GM21423 (cell line): ENCODE results near the gene MPPED2.

ENCODE experiments used
- ATAC-seq: cut with Tn5 transposase; IDR thresholded peaks from one replicate; pipeline ENCODE4 v1.9.1; 2021; ENCODE audit warnings: mild to moderate bottlenecking, moderate library complexity; ENCODE audit not compliant: unreplicated experiment

Gene MPPED2

DNA sequence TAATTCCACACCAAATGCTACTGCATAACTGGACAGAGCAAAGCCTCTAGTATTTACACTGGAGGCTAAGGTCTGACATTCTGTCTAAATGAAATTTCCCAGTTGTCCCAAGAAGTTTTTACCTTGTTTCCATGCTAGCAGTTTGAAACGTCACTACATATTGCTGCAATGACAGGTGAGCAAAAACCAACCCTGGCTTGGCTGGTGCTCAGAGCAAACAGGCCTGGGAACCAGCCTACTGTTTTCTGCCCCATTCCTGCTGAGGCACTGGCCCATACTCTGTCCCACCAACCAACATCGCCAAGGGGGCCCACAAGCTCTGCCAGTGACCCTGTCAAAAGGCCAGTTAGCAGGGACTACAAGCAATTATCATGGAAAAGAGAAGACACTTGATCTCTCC is 131.1 kb downstream of the MPPED2 start:
- ATAC-seq: no peak

DNA sequence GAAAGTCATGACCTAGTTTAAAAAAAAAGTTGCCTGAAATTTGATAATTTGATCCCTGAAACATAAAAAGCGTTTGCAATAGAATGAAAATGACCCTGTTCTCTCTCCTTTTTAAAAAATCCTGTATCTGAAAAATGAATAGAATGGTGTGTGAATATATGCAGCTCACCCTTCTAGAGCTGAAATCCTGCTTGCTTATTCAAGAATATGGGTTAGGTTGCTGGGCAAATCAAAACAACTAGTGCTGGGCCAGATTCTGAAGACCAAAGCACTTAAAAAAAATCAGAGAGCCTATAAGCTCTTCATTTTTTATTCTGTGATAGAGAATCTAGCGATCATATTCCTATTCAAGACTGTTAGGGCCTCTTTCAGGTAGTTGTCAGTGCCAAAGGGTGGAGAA is 131.6 kb downstream of the MPPED2 start:
- no peak for ATAC-seq

DNA sequence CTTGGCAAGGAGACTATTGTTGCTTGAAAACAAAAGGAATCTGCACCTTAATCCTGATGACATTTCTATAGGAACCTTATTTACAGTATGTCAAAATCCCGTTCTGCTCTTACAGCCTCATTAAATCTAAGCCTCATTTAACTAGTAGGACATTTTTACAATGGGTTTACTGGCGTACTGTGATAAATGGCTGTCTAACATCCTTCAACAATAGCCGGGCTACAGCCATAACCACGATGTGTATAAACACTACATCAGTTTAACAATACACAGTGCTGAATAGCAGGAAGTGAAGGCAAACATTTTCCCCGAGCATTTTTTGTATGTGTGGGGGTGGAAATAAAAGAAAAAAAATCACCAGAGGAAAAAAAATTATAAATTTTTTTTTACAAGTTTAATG is 132.0 kb downstream of the MPPED2 start:
- ATAC-seq: no peak

DNA sequence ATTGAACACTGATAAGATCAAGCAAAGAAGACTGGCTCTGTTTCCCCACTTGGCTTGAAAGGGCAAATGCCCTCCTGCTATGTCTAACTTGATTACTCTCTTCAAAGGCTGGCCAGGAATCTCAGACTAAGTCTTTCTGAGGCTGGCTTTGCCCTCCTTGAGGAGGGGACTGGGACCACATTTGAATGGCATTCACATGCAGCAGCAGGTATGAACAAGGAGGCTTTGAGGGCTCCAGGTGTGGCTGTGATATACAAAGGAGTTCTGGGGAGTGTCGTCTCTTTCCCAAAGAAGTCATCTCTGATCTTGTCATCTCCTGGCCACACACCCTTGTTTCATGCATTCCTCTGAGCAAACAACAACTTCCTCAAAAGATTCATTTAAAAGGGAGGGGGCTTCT is 132.4 kb downstream of the MPPED2 start:
- ATAC-seq: no peak

- no peak for ATAC-seq
These were observed 133.3 kb downstream of the MPPED2 start for GRCh38 chr11:30452842-30453241.

DNA sequence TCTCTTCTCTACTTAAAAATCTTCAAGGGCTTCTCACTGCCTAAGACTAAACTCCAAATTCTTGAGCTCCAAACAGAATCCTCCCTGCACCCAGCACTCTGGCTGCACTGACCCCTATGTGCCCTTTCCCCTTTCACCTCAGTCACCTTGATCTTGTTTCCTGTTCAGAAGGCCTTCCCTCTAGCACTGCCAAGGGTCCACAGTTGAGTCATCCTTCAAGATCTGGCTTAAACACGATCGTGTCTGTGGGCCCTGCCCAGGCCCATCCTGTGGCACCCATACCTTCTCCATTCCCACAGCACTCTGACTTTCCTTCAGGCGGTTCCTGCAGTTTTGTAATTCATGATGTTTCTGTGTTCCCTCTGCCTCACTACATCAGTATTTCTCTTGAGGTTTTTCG is 134.0 kb downstream of the MPPED2 start:
- no peak for ATAC-seq

DNA sequence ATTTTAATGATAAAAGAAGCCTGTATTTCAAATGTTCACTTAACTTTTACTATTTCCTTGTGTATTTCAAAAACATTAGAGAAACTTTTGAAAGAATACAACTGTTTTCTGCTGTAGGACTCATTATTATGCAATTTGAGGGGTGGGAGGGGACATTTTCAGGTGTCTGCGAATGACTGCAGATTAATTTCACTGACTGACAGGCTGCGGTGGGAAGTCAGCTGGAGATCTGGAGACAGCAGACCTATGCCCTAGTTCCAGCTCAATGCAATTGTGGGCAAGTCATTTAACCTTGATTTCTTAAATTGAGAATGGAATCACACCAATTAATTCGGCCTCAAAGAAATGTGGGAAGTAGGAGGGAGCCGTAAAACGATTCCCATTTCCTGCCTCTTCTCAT is 134.5 kb downstream of the MPPED2 start:
- no peak for ATAC-seq

GRCh38 chr11:30451167-30451566 is 135.0 kb downstream of the MPPED2 start:
- no peak for ATAC-seq

DNA sequence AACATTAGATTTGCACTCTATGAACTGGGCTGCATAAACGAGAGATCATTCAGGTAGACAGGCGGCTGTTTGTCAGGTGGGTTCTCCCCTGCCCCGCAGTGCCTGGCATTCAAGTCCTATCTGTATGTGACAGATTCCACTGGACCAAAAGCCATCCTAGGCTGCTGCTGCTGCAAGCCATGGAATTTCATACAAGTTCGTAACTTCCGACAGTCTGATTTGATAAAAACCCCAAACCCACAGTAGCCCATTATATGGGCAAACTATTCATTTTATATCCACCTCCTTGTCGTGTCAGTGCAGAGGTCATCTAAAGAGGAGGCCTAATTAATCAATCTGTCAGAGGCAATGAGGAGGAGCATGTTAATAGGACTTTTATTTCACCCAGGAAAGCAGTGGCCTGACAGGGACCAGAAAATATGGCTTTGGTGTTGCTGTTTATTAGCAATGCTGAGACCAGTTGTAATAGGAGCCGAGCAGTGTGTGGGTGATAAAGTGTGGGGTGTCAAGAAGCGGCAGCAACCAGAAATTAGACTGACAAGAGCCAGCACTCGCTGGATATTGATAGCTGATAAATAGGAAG is 139.0 kb downstream of the MPPED2 start:
- no peak for ATAC-seq

GRCh38 chr11:30446520-30446919 is 139.6 kb downstream of the MPPED2 start:
- ATAC-seq: no peak

DNA sequence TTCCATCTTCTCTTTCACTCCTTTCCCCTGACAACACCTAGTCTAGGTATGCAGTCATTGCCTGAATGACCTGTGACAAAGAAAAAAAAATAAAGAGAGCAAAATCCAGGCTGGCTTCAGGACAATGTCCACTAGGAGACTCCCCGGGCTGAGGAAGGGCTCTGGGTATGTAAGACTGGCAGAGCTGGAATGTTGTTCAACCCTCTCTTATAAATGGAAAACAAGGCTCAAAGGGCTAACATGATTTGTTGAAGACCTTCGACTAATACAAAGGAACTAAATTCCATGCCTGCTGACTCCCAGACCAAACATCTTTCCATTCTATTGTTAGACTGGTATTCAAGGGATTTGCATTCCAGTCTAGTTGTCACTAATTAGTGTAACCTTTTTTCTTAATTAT is 141.1 kb downstream of the MPPED2 start:
- no peak for ATAC-seq

- ATAC-seq: no peak
These were observed 145.6 kb downstream of the MPPED2 start for GRCh38 chr11:30440510-30440909.

DNA sequence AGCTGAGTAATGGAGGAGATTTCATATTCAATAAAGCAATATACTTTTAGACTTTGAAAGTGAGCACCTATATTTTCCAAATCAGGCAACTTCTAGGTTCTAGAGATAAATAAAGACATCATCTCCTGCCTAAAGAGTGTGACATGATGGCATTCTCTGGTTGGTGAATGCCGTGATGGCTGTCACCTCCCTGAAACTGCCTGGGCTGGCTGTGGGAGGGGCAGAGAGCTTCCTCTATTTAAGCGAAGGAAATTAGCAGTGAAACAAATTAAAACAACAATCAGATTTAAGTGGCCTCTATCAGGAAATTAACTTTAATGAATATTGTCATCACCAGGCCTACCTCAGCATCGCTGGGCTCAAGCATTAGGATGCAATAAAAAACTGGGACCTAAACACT is 149.4 kb downstream of the MPPED2 start:
- no peak for ATAC-seq

GRCh38 chr11:30435488-30435887 is 150.7 kb downstream of the MPPED2 start:
- ATAC-seq: no peak

GRCh38 chr11:30434901-30435300 is 151.3 kb downstream of the MPPED2 start:
- ATAC-seq: no peak

DNA sequence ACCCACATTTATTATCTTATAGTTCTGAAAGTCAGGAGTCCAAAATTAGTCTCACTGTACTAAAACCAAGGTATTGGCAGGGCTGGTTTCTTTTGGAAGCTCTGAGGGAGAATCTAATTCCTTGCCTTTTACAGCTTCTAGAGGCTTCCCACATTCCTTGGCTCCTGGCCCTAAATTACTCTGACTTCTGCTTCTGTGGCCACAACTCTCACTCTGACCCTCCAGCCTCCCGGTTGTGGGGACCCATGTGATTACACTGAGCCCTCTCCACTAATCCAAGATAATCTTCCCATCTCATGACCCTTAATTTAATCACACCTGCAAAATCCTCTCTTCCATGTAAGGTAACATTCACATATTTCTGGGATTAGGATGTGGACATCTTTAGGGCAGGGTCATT is 152.3 kb downstream of the MPPED2 start:
- no peak for ATAC-seq

DNA sequence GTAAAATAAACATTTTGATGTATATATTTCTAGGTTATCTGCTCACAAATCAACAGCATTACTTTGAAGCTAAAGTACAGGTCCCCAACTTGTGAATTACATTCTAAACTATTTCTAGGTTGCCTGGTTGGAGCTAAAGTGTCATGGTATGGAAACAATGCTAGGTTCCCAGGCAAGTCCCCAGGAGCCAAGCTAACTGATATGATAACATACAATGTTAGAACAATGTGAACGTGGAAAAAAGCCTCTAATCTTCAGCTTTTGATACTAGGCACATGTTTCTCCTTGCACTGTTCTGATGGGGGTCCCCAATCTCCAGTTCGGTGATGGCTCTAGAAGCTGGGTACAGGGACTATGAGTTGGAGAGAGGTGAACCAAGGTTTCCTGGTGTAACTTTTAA is 153.4 kb downstream of the MPPED2 start:
- ATAC-seq: no peak

GRCh38 chr11:30432178-30432577 is 154.0 kb downstream of the MPPED2 start:
- ATAC-seq: no peak

DNA sequence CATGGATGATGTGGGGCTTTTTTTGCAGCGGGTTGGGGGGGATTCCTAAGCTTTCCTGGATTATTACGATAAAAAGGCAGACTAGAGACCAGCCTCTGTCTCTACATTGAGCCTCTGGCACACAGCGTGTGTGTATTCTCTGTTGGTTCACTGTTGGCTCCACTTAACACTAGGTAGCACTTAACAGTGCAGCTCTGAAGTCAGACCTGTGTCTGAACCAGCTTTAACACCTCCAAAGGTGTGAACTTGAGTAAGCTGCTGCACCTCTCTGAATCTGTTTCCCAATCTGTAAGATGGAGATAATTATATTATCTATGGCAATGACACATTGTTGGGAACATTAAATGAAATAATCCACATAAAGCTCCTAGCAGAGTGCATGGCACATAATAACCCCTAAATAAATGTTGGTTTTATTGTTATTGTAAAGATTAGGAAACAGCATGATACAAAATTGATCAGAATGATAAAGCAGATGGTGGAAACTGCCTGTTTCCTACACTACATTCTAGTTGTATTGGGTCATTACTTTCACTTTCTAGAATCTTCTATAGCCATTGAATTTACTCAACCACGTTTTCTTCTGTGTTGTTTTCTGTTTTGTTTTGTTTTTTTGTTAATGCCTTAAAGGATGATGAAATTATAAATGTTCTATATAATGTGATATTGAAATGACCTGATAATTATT is 154.9 kb downstream of the MPPED2 start:
- ATAC-seq: no peak

GRCh38 chr11:30429550-30429949 is 156.6 kb downstream of the MPPED2 start:
- ATAC-seq: no peak

- no peak for ATAC-seq
These were observed 159.4 kb downstream of the MPPED2 start for GRCh38 chr11:30426781-30427180.

DNA sequence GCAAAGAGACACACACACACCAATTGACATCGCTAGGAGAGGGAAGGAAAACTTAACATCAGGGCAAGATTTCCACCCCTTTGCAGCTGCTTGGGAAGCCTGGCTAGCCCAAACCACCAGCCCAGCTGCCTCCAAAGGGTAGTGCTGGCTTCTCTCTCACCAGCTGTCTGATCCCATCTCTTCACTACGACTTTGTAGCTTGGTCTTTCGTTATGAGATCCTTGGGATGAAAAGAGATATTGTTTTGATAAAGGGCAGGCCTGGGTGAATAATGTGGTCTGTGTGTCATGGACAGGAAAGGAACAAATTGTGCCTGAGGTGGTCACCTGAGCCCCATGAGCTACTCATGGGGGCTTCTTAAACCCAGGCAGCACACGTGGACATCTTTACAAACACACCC is 161.3 kb downstream of the MPPED2 start:
- ATAC-seq: no peak

DNA sequence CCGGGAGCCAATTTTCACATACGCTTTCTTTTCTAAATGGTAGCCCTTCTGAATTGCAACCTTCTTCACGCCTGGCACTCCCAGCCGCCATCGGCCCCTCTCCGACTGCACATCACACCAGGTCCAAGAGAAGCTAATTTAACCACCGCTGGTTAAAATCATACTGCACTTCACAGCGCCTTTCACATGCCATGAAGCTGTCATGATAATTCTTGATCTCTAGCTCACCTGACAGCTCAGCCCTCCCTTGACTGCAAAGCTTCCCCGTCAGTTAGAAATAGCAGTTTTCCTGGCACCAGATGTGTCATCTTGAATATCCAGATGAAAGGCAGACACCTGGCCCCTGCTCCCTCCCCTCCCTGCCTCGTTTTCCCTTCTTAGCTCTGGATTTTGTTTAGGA is 161.8 kb downstream of the MPPED2 start:
- no peak for ATAC-seq
